Thoracic aorta (tissue), 2 donors: ENCODE results near the gene ABCA13. TPM values are rescaled to one million over a fixed set of nuclear protein-coding genes. Genes with fewer than 3 reads are reported as not detected.

Experiments
- ATAC-seq: fragments of 150-250 bp; one replicate; pipeline ENCODE4 v1.8.0; 2017; ENCODE audit warnings: low read depth; ENCODE audit not compliant: insufficient number of reproducible peaks, low FRiP score
- DNase-seq: peaks from one replicate; pipeline ENCODE4 v3.0.0-alpha.2; 2020; ENCODE audit warnings: low spot score
- H3K27ac ChIP-seq, 2 donors: fragments of 200-600 bp; sonication (generic); 1 replicate in 1 of 2; 2 replicates in 1 of 2; pipeline ENCODE4 v1.5.1; 2016; ENCODE audit warnings: mild to moderate bottlenecking in 2 of 2, moderate library complexity in 2 of 2
- H3K27me3 ChIP-seq: fragments of 200-600 bp; sonication (generic); replicated peaks from 2 replicates; pipeline ENCODE4 v1.6.0; 2016; ENCODE audit warnings: mild to moderate bottlenecking; ENCODE audit not compliant: insufficient read depth
- H3K36me3 ChIP-seq: fragments of 200-600 bp; sonication (generic); one replicate; pipeline ENCODE4 v1.5.1; 2016
- H3K4me1 ChIP-seq, 2 donors: fragments of 200-600 bp; sonication (generic); 1 replicate in 1 of 2; 2 replicates in 1 of 2; pipeline versions ENCODE4 v1.5.1 to v1.6.0; 2016; ENCODE audit warnings: low read depth in 2 of 2, mild to moderate bottlenecking in 1 of 2; ENCODE audit not compliant: control insufficient read depth in 1 of 2
- H3K4me3 ChIP-seq: fragments of 200-600 bp; sonication (generic); 2 replicates; pipeline ENCODE4 v1.5.1; 2016; ENCODE audit warnings: mild to moderate bottlenecking
- H3K9me3 ChIP-seq: fragments of 200-600 bp; sonication (generic); 2 replicates; pipeline ENCODE4 v1.5.1; 2016
- total RNA-seq, 2 donors: library from RNA; depleted of rRNA; stranded (reverse); fragments of >200 nt; gene quantifications; one replicate each; pipeline versions ENCODE4 v1.1.0 to v1.2.3, GENCODE V29; 2016
- TF ChIP-seq, protein P1 (sequence below): fragments of 200-600 bp; sonication (generic); IDR thresholded peaks from one replicate; pipeline ENCODE4 v1.5.1; 2019; ENCODE audit warnings: antibody characterized with exemption

Gene ABCA13
- total RNA-seq, 2 donors from 2014 or later: not detected

- H3K4me3 ChIP-seq: no peak overlapping the region
- no peaks in the 10 kb centered on the region for H3K27me3 ChIP-seq
- H3K4me1 ChIP-seq: no peaks in the 10 kb centered on the region
- no peak overlapping the region for H3K27ac ChIP-seq
- TF ChIP-seq, protein P1, sequence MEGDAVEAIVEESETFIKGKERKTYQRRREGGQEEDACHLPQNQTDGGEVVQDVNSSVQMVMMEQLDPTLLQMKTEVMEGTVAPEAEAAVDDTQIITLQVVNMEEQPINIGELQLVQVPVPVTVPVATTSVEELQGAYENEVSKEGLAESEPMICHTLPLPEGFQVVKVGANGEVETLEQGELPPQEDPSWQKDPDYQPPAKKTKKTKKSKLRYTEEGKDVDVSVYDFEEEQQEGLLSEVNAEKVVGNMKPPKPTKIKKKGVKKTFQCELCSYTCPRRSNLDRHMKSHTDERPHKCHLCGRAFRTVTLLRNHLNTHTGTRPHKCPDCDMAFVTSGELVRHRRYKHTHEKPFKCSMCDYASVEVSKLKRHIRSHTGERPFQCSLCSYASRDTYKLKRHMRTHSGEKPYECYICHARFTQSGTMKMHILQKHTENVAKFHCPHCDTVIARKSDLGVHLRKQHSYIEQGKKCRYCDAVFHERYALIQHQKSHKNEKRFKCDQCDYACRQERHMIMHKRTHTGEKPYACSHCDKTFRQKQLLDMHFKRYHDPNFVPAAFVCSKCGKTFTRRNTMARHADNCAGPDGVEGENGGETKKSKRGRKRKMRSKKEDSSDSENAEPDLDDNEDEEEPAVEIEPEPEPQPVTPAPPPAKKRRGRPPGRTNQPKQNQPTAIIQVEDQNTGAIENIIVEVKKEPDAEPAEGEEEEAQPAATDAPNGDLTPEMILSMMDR: no peak
- H3K9me3 ChIP-seq: no peaks in the 10 kb centered on the region
- H3K36me3 ChIP-seq: no peaks in the 10 kb centered on the region
- DNase-seq (no peak), ATAC-seq (no peak)
These were observed 80.5 kb downstream of the ABCA13 start for GRCh38 chr7:48251766-48252165.

GRCh38 chr7:48252995-48253394, 81.7 kb downstream of the ABCA13 start:
- ATAC-seq: no peak
- Histone ChIP-seq H3K27ac (no peak overlapping the region), H3K9me3 (peaks cover 3% of the 10 kb centered on the region), H3K4me1 (no peaks in the 10 kb centered on the region), H3K27me3 (no peaks in the 10 kb centered on the region), H3K36me3 (no peaks in the 10 kb centered on the region), H3K4me3 (no peak overlapping the region)
- no peak for DNase-seq
- TF ChIP-seq, protein P1: no peak

- no peak for DNase-seq
- Histone ChIP-seq H3K27ac (no peak overlapping the region), H3K9me3 (peaks cover 3% of the 10 kb centered on the region), H3K27me3 (no peaks in the 10 kb centered on the region), H3K36me3 (no peaks in the 10 kb centered on the region), H3K4me1 (no peaks in the 10 kb centered on the region), H3K4me3 (no peak overlapping the region)
- no peak for ATAC-seq
- TF ChIP-seq, protein P1: no peak
These were observed 83.8 kb downstream of the ABCA13 start for GRCh38 chr7:48255046-48255445.

DNA sequence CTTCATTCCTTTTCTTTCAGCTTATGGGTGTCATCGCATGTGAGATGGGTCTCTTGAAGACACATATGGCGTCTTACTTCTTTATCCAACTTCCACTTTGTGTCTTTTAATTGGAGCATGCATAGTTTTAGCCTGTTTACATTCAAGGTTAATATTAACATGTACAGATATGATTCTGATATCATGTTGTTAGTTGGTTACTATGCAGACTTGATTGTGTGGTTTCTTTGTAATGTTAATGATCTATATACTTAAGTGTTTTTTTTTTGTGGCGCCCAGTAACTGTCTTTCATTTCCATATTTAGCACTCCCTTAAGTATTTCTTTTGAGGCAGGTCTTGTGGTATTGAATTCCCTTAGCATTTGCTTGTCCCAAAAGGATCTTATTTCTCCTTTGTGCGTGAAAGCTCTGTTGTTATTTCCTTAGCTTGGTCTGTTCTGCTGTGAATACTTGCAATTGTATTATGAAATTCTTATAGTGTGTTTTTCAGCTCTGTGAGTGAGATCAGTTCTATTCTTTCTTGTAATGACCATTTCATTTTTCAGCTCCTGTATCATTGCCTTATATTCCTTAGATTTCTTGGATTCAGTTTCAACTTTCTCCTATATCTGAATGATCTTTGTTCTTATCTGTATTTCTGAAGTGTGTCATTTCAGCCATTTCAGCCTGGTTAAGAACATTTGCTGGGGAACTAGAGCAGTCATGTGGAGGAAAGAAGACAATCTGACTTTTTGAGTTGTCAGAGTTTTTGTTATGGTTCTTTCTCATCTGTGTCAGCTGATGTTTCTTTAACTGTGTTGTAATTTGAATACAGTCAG, 88.4 kb downstream of the ABCA13 start:
- no peaks in the 10 kb centered on the region for H3K36me3 ChIP-seq
- H3K4me1 ChIP-seq: no peaks in the 10 kb centered on the region
- peaks cover 3% of the 10 kb centered on the region for H3K9me3 ChIP-seq
- TF ChIP-seq, protein P1: no peak
- DNase-seq (no peak), ATAC-seq (no peak)
- no peak overlapping the region for H3K4me3 ChIP-seq
- no peak overlapping the region for H3K27ac ChIP-seq
- no peaks in the 10 kb centered on the region for H3K27me3 ChIP-seq

- TF ChIP-seq, protein P1: no peak
- Histone ChIP-seq H3K4me3 (no peak overlapping the region), H3K27ac (no peak overlapping the region), H3K27me3 (no peaks in the 10 kb centered on the region), H3K4me1 (no peaks in the 10 kb centered on the region), H3K9me3 (peaks cover 3% of the 10 kb centered on the region), H3K36me3 (no peaks in the 10 kb centered on the region)
- ATAC-seq: no peak
- DNase-seq: no peak
These were observed 90.4 kb downstream of the ABCA13 start for GRCh38 chr7:48261696-48262095.
